K562 (cell line): ENCODE data around the gene ZNF804A. TPM values are rescaled to one million over a fixed set of nuclear protein-coding genes. Genes with fewer than 3 reads are reported as not detected.

ENCODE experiments used
- ATAC-seq: fragments of 200-7000 bp; cut with Tn5 transposase; 3 replicates; pipeline ENCODE4 v1.9.1; 2020; ENCODE audit warnings: moderate library complexity
- BruUV-seq: library from RNA; stranded (reverse); fragments of 400-500 nt; replicated peaks from 2 replicates; lab custom pipeline; 2021; lab: Mats Ljungman, UMichigan
- CTCF ChIA-PET: fragments of 300-600 bp; formaldehyde crosslinking; extraction: SDS; loops from one replicate; lab custom pipeline; 2021; ENCODE audit warnings: low intra/inter-chr PET ratio; lab: Yijun Ruan, JAX
- POLR2A ChIA-PET: fragments of 300-600, 350-650 bp; sonication (Branson Sonifier 250); formaldehyde crosslinking; extraction: SDS; loops from one replicate; lab custom pipeline; 2021; ENCODE audit warnings: antibody characterized with exemption, inconsistent platforms; lab: Yijun Ruan, JAX
- DNase-seq, 4 experiments: peaks; one replicate each; pipeline versions ENCODE4 v3.0.0 to v3.0.0-alpha.2; 2011 to 2018; ENCODE audit warnings: low spot score in 3 of 4, mixed read lengths in 3 of 4; ENCODE audit errors: extremely low read depth in 1 of 4
- FAIRE-seq: peaks from 2 replicates; lab custom pipeline; 2011; peaks lifted over from hg19 to GRCh38; lab: Jason Lieb, UNC
- H2AFZ ChIP-seq: 2 replicates; pipeline ENCODE4 v1.6.0; 2011; ENCODE audit warnings: low read depth, low read length, control low read depth, inconsistent platforms
- H3K27ac ChIP-seq: fragments of 200-600 bp; 3 replicates; pipeline ENCODE4 v1.8.0; 2011; ENCODE audit warnings: low read depth, mild to moderate bottlenecking, control low read depth, inconsistent platforms, low read length, moderate library complexity, mixed read lengths; ENCODE audit errors: extremely low read depth
- H3K27me3 ChIP-seq, 2 experiments: fragments of 300-600 bp in 1 of 2; 2 replicates in 1 of 2; 3 replicates in 1 of 2; pipeline versions ENCODE4 v1.6.0 to v1.8.0; 2011; ENCODE audit warnings: inconsistent platforms in 2 of 2, low read length in 2 of 2, mild to moderate bottlenecking in 1 of 2, mixed read lengths in 1 of 2, moderate library complexity in 1 of 2; ENCODE audit not compliant: control insufficient read depth in 2 of 2, insufficient read depth in 2 of 2
- H3K36me3 ChIP-seq: fragments of 300-600 bp; 3 replicates; pipeline ENCODE4 v1.8.0; 2011; ENCODE audit warnings: mild to moderate bottlenecking, low read length, inconsistent platforms; ENCODE audit not compliant: control insufficient read depth, insufficient read depth
- H3K4me1 ChIP-seq, 2 experiments: fragments of 200-600 bp in 1 of 2; replicated peaks in 1 of 2; 2 replicates in 1 of 2; 3 replicates in 1 of 2; pipeline versions ENCODE4 v1.5.1 to v1.8.0; 2011; ENCODE audit warnings: inconsistent platforms in 2 of 2, low read length in 2 of 2, mild to moderate bottlenecking in 1 of 2, mixed read lengths in 1 of 2, moderate library complexity in 1 of 2; ENCODE audit not compliant: control insufficient read depth in 2 of 2, insufficient read depth in 2 of 2
- H3K4me2 ChIP-seq: 2 replicates; pipeline ENCODE4 v1.6.1; 2011; ENCODE audit warnings: low read length, control low read depth, inconsistent platforms, mixed read lengths; ENCODE audit not compliant: insufficient read depth
- H3K4me3 ChIP-seq: fragments of 200-600 bp; sonication (generic), shearing (Covaris generic); 2 replicates; pipeline ENCODE4 v1.5.1; 2016; ENCODE audit warnings: control low read depth, inconsistent platforms
- H3K79me2 ChIP-seq: fragments of 200-600 bp; 3 replicates; pipeline ENCODE4 v1.8.0; 2011; ENCODE audit warnings: low read length, inconsistent platforms; ENCODE audit not compliant: control insufficient read depth, insufficient read depth
- H3K9ac ChIP-seq, 2 experiments: 2 replicates each; pipeline versions ENCODE4 v1.6.0 to v1.6.1; 2011; ENCODE audit warnings: low read depth in 2 of 2, low read length in 2 of 2, control low read depth in 1 of 2, inconsistent platforms in 1 of 2, mild to moderate bottlenecking in 1 of 2, mixed read lengths in 1 of 2; ENCODE audit not compliant: insufficient read depth in 1 of 2
- H3K9me1 ChIP-seq: one replicate; pipeline ENCODE4 v1.6.0; 2011; ENCODE audit warnings: inconsistent platforms, mild to moderate bottlenecking, low read length, moderate library complexity; ENCODE audit not compliant: control insufficient read depth, insufficient read depth
- H3K9me3 ChIP-seq: replicated peaks from 2 replicates; pipeline ENCODE4 v1.5.1; 2011; ENCODE audit warnings: low read depth, low read length, inconsistent platforms; ENCODE audit not compliant: control insufficient read depth, insufficient read depth
- H4K20me1 ChIP-seq: replicated peaks from 2 replicates; pipeline ENCODE4 v1.6.1; 2011; ENCODE audit warnings: low read length, inconsistent platforms, mixed read lengths; ENCODE audit not compliant: control insufficient read depth, insufficient read depth
- CBX8 ChIP-seq: fragments of 200-600 bp; sonication (generic); IDR thresholded peaks from 2 replicates; pipeline ENCODE4 v1.6.1; 2012; ENCODE audit warnings: borderline replicate concordance, mixed run types, low read depth, mild to moderate bottlenecking, moderate library complexity, mixed read lengths, low read length, control low read depth, inconsistent platforms; ENCODE audit not compliant: poor library complexity, severe bottlenecking; ENCODE audit errors: extremely low read depth
- EP300 ChIP-seq: IDR thresholded peaks from 2 replicates; pipeline ENCODE4 v1.6.1; 2012; ENCODE audit warnings: low read length, improper control_type of control experiment
- FOXK2 ChIP-seq, 2 experiments: fragments of 450-650 bp; IDR thresholded peaks in 1 of 2; conservative IDR thresholded peaks in 1 of 2; 2 replicates each; pipeline ENCODE4 v1.6.1; 2016; ENCODE audit warnings: low read depth in 2 of 2, mild to moderate bottlenecking in 1 of 2
- GABPB2 ChIP-seq: fragments of 250-450 bp; sonication (Bioruptor Pico); conservative IDR thresholded peaks from 2 replicates; pipeline ENCODE4 v1.5.1; 2021; ENCODE audit warnings: mild to moderate bottlenecking
- HDGF ChIP-seq: fragments of 450-650 bp; IDR thresholded peaks from 2 replicates; pipeline ENCODE4 v1.6.1; 2016
- HMG20A ChIP-seq: fragments of 450-650 bp; formaldehyde crosslinking; conservative IDR thresholded peaks from 2 replicates; pipeline ENCODE4 v1.4.0; 2020; ENCODE audit warnings: mild to moderate bottlenecking, mixed read lengths
- POLR2H ChIP-seq: IDR thresholded peaks from 2 replicates; pipeline ENCODE4 v1.6.1; 2016; ENCODE audit warnings: missing genetic modification characterization, low read depth, mild to moderate bottlenecking, control low read depth, missing compliant biosample characterization, moderate library complexity
- RBFOX2 ChIP-seq: fragments of 200-400 bp; formaldehyde crosslinking; IDR thresholded peaks from 2 replicates; pipeline ENCODE4 v1.6.1; 2017; ENCODE audit warnings: low read depth, mild to moderate bottlenecking, low read length, moderate library complexity
- SETDB1 ChIP-seq: IDR thresholded peaks from one replicate; pipeline ENCODE4 v1.6.1; 2012; ENCODE audit warnings: low read length, control low read depth, inconsistent platforms
- SMAD2 ChIP-seq: fragments of 150-350 bp; IDR thresholded peaks from 2 replicates; pipeline ENCODE4 v1.6.1; 2014; ENCODE audit warnings: low read depth, mild to moderate bottlenecking, low read length
- TAF1 ChIP-seq: IDR thresholded peaks from 2 replicates; pipeline ENCODE4 v1.6.1; 2011; ENCODE audit warnings: mild to moderate bottlenecking, low read length, moderate library complexity; ENCODE audit not compliant: insufficient read depth, control insufficient read depth, severe bottlenecking; ENCODE audit errors: extremely low read depth
- ZBTB8A ChIP-seq: fragments of 450-650 bp; IDR thresholded peaks from 2 replicates; pipeline ENCODE4 v1.6.1; 2018; ENCODE audit warnings: mild to moderate bottlenecking, moderate library complexity; ENCODE audit not compliant: partially characterized antibody
- ZNF766 ChIP-seq: fragments of 200-800 bp; sonication (Bioruptor generic); conservative IDR thresholded peaks from 2 replicates; pipeline ENCODE4 v1.6.1; 2016; ENCODE audit warnings: missing genetic modification characterization, missing compliant biosample characterization
- ZSCAN32 ChIP-seq: fragments of 450-650 bp; formaldehyde crosslinking; IDR thresholded peaks from 2 replicates; pipeline ENCODE4 v1.4.0; 2020; ENCODE audit warnings: mild to moderate bottlenecking, moderate library complexity
- WGBS: fragments of 100-300 bp; shearing (Covaris generic); methylation state at CpG from one replicate; pipeline ENCODE4 v1.1.6; 2016; ENCODE audit warnings: low coverage, mixed read lengths; ENCODE audit not compliant: insufficient coverage; ENCODE audit errors: missing lambda C conversion rate; 5-methylcytosine and 5-hydroxymethylcytosine counted together
- in situ Hi-C: fragments of 300-500 bp; cut with MboI; formaldehyde crosslinking; loops from 4 replicates; pipeline ENCODE4 v1.15.0; 2018; ENCODE audit warnings: inconsistent platforms, mixed read lengths
- intact Hi-C: fragments of 100-400 bp; cut with micrococcal nuclease; formaldehyde crosslinking; loops from 2 replicates; pipeline ENCODE4 v1.14.2; 2022
- polyA plus RNA-seq, 8 experiments: library from polyadenylated mRNA; depleted of rRNA in 4 of 8; stranded (reverse) in 5 of 8; unstranded in 3 of 8; fragments of >200 nt; fragmentation: Nextera tagmentation in 2 of 8; fragmentation: Illumina TruSeq in 1 of 8; extraction: Ambion mirVana in 2 of 8; extraction: Trizol in 1 of 8; gene quantifications; 2 replicates each; pipeline versions ENCODE4 v1.2.1 to v1.2.3, GENCODE V29; 2011 to 2014; ENCODE audit warnings: inconsistent platforms in 1 of 8, missing spikeins in 1 of 8
- total RNA-seq, 7 experiments: library from RNA; depleted of rRNA in 6 of 7; stranded (reverse); fragments of >200 nt in 6 of 7; fragmentation: Illumina TruSeq in 2 of 7; extraction: Trizol in 2 of 7; gene quantifications; 2 replicates each; pipeline versions ENCODE4 v1.2.1 to v1.2.3, GENCODE V29; 2011 to 2021; ENCODE audit warnings: low replicate concordance in 1 of 7
- TF ChIP-seq, protein P1 (sequence below): fragments of 450-650 bp; IDR thresholded peaks from 2 replicates; pipeline ENCODE4 v1.7.1; 2018; ENCODE audit warnings: mild to moderate bottlenecking, low read depth; ENCODE audit not compliant: partially characterized antibody
- TF ChIP-seq, protein P2 (sequence below): sonication (generic); formaldehyde crosslinking; IDR thresholded peaks from 2 replicates; pipeline ENCODE4 v1.8.0; 2022; ENCODE audit warnings: missing genetic modification reagents, mild to moderate bottlenecking, borderline replicate concordance
- TF ChIP-seq, protein P3 (sequence below): sonication (generic); formaldehyde crosslinking; IDR thresholded peaks from 2 replicates; pipeline ENCODE4 v1.8.1; 2022; ENCODE audit warnings: missing genetic modification reagents

Gene ZNF804A
- total and polyA plus RNA-seq, 9 of the 15 experiments (the other 6 are each of a cell fraction or from before 2014, with no cell fraction given): 0.01 to 1.2 (median 0.73) TPM

DNA sequence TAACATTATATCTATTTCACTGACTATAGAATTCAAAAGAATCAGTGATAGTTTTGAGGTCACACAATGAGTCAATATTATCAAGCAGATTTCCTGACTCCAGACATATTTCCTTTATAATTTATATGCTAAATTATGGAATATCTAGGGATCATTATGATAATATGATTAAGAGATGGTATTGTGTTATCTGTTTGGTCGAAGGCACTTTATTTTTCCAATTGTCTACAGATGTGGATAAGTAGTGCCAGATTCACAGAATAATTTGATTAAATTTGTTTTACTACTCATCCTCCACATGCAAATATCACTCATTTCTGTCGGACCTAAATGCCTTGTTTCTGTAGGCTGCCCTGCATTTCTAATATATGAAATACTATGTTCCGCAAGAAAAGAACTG is 4.4 kb downstream of the ZNF804A start:
- ChIA-PET CTCF (no interaction called here), POLR2A (no interaction called here)
- peaks cover 0 to 8% of the 10 kb centered on the region in 2 experiments; a peak in 1 of 5 replicates for H3K4me1 ChIP-seq
- DNase-seq: no peak
- intact Hi-C loops: loop anchor here (10.0 kb wide), 1 partner anchor 398 kb away; no protein-coding TSS in a partner anchor
- FAIRE-seq: no peak
- H3K27ac ChIP-seq: no peak overlapping the region
- peaks cover 41% of the 10 kb centered on the region for H3K79me2 ChIP-seq
- no peak overlapping the region for H3K4me3 ChIP-seq
- no peaks in the 10 kb centered on the region for H4K20me1 ChIP-seq
- WGBS: 12% methylated on average over 3 of the region's 3 CpGs
- no peak overlapping the region for H3K4me2 ChIP-seq
- no peak overlapping the region for H2AFZ ChIP-seq
- no peaks in the 10 kb centered on the region for H3K9me3 ChIP-seq
- TF ChIP-seq, protein P1, sequence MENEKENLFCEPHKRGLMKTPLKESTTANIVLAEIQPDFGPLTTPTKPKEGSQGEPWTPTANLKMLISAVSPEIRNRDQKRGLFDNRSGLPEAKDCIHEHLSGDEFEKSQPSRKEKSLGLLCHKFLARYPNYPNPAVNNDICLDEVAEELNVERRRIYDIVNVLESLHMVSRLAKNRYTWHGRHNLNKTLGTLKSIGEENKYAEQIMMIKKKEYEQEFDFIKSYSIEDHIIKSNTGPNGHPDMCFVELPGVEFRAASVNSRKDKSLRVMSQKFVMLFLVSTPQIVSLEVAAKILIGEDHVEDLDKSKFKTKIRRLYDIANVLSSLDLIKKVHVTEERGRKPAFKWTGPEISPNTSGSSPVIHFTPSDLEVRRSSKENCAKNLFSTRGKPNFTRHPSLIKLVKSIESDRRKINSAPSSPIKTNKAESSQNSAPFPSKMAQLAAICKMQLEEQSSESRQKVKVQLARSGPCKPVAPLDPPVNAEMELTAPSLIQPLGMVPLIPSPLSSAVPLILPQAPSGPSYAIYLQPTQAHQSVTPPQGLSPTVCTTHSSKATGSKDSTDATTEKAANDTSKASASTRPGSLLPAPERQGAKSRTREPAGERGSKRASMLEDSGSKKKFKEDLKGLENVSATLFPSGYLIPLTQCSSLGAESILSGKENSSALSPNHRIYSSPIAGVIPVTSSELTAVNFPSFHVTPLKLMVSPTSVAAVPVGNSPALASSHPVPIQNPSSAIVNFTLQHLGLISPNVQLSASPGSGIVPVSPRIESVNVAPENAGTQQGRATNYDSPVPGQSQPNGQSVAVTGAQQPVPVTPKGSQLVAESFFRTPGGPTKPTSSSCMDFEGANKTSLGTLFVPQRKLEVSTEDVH: no peak
- TF ChIP-seq ZSCAN32 (CRISPR knock-in tag): no peak
- TF ChIP-seq POLR2H (tag): no peak
- no peak for TF ChIP-seq SMAD2
- TF ChIP-seq, protein P2, sequence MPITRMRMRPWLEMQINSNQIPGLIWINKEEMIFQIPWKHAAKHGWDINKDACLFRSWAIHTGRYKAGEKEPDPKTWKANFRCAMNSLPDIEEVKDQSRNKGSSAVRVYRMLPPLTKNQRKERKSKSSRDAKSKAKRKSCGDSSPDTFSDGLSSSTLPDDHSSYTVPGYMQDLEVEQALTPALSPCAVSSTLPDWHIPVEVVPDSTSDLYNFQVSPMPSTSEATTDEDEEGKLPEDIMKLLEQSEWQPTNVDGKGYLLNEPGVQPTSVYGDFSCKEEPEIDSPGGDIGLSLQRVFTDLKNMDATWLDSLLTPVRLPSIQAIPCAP (CRISPR knock-in tag): no peak
- no peak for TF ChIP-seq FOXK2 (conservative IDR thresholded peaks at IDR 0.05 in 1 of 2, IDR thresholded peaks at IDR 0.05 in 1 of 2; ENCODE audit: low read depth in 2 of 2)
- no peak for TF ChIP-seq ZBTB8A
- no peak for TF ChIP-seq ZNF766 (CRISPR knock-in tag)
- TF ChIP-seq TAF1: no peak
- no peak for TF ChIP-seq HMG20A (CRISPR knock-in tag)
- TF ChIP-seq GABPB2: no peak
- no peak for TF ChIP-seq CBX8
- no peak for TF ChIP-seq RBFOX2
- TF ChIP-seq HDGF: no peak
- TF ChIP-seq, protein P3, sequence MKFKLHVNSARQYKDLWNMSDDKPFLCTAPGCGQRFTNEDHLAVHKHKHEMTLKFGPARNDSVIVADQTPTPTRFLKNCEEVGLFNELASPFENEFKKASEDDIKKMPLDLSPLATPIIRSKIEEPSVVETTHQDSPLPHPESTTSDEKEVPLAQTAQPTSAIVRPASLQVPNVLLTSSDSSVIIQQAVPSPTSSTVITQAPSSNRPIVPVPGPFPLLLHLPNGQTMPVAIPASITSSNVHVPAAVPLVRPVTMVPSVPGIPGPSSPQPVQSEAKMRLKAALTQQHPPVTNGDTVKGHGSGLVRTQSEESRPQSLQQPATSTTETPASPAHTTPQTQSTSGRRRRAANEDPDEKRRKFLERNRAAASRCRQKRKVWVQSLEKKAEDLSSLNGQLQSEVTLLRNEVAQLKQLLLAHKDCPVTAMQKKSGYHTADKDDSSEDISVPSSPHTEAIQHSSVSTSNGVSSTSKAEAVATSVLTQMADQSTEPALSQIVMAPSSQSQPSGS: no peak
- no peak for TF ChIP-seq SETDB1
- no peak for TF ChIP-seq EP300
- H3K27me3 ChIP-seq: no peaks in the 10 kb centered on the region
- H3K36me3 ChIP-seq: no peaks in the 10 kb centered on the region
- no peak for ATAC-seq
- no peaks in the 10 kb centered on the region for H3K9me1 ChIP-seq
- H3K9ac ChIP-seq: 0 out of 4 replicates have a peak overlapping the region, but pooled peaks of 1 of the 2 experiments have one; percentile 12
- in situ Hi-C loops: no loop called here
- BruUV-seq: no TSS peak
